Choroid plexus epithelial cell (primary cell): Measurements from ENCODE around the gene SDCCAG8.
"Not testable (repeated sequence)": the region's sequence is repeated elsewhere in the genome, so short reads cannot be mapped to it uniquely, and the experiment has no call there.

Experiments
- DNase-seq: peaks from one replicate; pipeline ENCODE4 v3.0.0-alpha.2; 2010; ENCODE audit warnings: low read depth
- H3K4me3 ChIP-seq: 2 replicates; pipeline ENCODE4 v1.5.1; 2011; ENCODE audit warnings: low read depth, mild to moderate bottlenecking, control low read depth, low read length, moderate library complexity
- TF ChIP-seq, protein P1 (sequence below): conservative IDR thresholded peaks from 2 replicates; pipeline ENCODE4 v1.5.1; 2011; ENCODE audit warnings: low read depth, mild to moderate bottlenecking, control low read depth, inconsistent platforms, low read length, moderate library complexity

The SDCCAG8 gene

DNA sequence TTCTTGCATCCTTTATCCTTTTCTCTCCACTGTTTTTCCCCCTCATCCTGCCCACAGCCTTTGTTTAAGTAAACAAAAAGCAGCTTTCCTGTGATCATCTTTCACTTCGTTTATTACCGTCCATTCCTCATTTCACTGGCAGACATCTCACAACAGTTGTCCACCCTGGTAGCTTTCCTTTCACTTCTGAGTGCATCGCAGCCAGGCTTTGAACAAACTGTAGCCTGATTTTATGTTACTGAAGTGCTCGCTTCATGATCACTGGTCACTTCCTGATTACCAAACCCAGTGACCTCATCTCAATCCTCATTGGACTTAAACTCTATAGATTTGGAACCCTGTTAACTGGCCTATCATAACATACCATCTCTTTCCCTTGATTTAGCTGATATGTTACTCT lies 67.7 kb downstream of the SDCCAG8 start:
- H3K4me3 ChIP-seq = no peak overlapping the region
- DNase-seq = peak; percentile 46
- TF ChIP-seq, protein P1, sequence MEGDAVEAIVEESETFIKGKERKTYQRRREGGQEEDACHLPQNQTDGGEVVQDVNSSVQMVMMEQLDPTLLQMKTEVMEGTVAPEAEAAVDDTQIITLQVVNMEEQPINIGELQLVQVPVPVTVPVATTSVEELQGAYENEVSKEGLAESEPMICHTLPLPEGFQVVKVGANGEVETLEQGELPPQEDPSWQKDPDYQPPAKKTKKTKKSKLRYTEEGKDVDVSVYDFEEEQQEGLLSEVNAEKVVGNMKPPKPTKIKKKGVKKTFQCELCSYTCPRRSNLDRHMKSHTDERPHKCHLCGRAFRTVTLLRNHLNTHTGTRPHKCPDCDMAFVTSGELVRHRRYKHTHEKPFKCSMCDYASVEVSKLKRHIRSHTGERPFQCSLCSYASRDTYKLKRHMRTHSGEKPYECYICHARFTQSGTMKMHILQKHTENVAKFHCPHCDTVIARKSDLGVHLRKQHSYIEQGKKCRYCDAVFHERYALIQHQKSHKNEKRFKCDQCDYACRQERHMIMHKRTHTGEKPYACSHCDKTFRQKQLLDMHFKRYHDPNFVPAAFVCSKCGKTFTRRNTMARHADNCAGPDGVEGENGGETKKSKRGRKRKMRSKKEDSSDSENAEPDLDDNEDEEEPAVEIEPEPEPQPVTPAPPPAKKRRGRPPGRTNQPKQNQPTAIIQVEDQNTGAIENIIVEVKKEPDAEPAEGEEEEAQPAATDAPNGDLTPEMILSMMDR = no peak

DNA sequence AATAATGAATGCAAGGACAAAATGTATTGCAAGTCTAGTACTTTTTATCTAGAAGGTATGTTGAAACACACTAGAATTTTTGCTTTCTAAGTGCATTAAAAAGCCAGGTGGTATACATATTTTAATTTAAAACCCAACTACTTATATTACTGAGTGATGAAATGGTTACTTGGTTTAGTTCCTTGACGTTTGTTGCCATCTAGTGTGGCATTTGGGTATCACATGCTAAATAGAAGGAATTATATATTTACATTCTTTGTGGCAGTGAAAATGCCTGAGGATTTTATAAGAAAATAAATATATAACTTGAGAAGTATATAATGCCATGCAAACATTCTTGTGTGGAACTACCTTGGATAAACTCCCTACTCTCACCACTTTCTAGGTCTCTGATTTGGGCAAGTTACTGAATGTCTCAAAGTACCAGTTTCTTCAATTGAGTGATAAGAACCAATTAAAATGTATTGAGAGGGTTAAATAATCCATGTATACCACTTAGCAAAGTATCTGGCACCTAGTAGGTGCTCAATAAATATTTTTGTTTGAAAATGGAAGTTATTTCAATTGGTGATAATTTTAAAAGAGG lies 69.6 kb downstream of the SDCCAG8 start:
- peak; percentile 84 for DNase-seq
- H3K4me3 ChIP-seq = no peak overlapping the region
- TF ChIP-seq, protein P1 = peak; percentile 62

DNA sequence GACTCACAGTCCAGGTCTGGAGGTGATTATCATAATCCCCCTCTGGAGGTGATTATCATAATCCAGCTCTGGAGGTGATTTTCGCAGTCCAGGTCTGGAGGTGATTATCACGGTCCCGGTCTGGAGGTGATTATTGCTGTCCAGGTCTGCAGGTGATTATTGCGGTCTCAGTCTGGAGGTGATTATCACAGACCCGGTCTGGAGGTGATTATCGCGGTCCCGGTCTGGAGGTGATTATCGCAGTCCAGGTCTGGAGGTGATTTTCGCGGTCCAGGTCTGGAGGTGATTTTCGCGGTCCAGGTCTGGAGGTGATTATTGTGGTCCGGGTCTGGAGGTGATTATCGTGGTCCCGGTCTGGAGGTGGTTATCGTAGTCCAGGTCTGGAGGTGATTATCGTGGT lies 76.6 kb downstream of the SDCCAG8 start:
- H3K4me3 ChIP-seq = no peak overlapping the region
- DNase-seq = no peak
- TF ChIP-seq, protein P1 = no peak

DNA sequence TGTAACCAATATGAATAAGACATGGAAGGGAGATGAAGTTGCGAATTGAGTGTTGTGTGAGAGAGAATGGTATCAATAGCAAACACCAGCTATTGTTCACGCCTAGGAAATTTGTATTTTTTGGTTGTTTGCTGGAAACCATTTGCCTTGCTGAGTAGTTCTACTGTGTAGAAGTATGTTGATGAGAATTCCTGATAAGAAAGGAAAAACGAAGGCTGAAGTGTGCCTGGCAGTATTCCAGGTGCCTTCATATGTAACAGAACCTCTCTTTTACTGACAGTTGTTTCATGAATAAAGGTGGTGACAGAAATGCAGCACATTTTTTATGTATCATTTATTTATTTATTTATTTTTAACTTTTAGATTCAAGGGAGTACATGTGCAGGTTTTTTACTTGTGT lies 79.5 kb downstream of the SDCCAG8 start:
- TF ChIP-seq, protein P1 = no peak
- DNase-seq = no peak
- H3K4me3 ChIP-seq = no peak overlapping the region

DNA sequence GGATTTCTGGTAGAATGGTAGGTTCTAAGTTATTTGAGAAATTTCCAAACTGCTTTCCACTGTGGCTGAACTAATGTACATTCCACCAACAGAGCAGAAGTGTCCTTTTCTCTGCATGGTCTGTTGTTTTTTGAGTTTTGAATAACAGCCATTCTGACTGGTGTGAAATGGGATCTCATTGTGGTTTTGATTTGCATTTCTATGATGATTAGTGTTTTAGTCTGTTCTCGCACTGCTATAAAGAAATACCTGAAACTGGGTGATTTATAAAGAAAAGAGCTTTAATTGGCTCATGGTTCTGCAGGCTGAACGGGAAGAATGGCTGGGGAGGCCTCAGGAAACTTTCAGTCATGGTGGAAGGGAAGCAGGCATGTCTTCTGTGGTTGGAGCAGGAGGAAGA lies 80.3 kb downstream of the SDCCAG8 start:
- TF ChIP-seq, protein P1 = no peak
- no peak overlapping the region for H3K4me3 ChIP-seq
- DNase-seq = no peak

DNA sequence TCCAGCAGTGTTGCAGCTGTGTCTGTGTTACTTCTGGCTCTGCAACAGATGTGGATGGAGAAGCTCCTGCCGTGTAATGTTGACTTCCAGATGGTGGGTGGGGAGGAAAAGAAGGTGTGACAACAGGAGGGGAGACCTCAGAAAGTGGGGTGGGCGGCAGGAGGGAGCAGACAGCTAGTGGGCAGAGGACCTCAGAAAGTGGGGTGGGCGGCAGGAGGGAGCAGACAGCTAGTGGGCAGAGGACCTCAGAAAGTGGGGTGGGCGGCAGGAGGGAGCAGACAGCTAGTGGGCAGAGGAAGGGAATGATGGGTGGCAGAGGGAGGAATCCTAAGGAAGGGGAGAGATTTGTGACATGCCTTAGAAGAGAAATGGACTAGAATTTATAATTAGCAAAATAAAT lies 83.0 kb downstream of the SDCCAG8 start:
- H3K4me3 ChIP-seq, DNase-seq: not testable (repeated sequence)

DNA sequence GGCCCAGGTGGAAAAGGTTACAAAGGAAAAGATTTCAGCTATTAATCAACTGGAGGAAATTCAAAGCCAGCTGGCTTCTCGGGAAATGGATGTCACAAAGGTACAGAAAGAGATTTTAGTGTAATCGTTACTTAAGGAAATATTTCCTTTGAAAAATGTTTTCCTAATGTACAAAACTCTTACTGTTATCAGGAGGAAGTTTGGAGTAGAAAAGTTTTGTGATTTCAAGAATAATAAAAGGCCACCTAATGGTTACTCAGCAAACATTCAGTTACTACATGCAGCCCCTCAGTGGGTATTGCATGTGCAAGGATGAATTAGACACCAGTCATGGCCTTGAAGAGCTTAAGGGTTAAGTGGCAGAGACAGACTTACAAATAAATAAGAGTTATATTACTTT lies 85.2 kb downstream of the SDCCAG8 start:
- TF ChIP-seq, protein P1 = no peak
- no peak overlapping the region for H3K4me3 ChIP-seq
- no peak for DNase-seq
